HG03460 (cell line): ENCODE results near the gene CLTB.
"Not testable (repeated sequence)": the region's sequence is repeated elsewhere in the genome, so short reads cannot be mapped to it uniquely, and the experiment has no call there.

Experiments
- ATAC-seq: cut with Tn5 transposase; IDR thresholded peaks from one replicate; pipeline ENCODE4 v1.9.1; 2021; ENCODE audit not compliant: unreplicated experiment

CLTB gene

DNA sequence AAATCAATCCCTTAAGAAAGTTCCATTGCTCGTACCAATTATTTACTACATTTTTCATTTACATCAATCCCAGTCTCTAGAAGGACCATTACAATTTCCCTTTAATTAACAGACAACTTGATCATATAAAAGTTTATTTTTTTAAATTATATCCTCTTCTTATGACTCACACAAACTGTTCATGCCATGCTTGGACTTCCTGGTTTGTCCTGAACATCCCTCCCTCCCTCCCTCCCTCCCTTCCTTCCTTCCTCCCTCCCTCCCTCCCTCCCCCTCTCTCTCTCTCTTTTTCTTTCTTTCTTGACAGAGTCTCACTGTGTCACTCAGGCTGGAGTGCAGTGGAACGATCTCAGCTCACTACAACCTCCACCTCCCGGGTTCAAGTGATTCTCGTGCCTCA, 11.6 kb upstream of the CLTB start:
- ATAC-seq: no peak

DNA sequence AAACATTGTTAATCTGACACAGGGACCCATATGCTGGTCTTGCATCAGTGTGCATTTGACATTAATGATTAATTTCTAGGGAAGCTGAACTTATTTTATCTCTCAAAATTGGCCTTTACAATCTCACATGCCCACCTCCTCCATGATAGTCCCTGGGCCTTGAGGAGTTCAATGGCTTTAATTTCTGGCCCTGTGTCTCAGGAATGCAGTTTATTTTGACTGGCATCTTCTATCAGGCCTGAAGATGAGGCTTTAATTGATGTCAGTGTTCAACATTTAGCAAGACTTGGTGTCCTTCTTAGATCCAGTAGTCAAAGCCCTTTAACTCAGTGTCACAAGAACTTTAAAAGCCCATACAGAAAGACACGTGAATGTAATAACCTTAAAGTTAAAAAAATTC, 10.5 kb upstream of the CLTB start:
- no peak for ATAC-seq

DNA sequence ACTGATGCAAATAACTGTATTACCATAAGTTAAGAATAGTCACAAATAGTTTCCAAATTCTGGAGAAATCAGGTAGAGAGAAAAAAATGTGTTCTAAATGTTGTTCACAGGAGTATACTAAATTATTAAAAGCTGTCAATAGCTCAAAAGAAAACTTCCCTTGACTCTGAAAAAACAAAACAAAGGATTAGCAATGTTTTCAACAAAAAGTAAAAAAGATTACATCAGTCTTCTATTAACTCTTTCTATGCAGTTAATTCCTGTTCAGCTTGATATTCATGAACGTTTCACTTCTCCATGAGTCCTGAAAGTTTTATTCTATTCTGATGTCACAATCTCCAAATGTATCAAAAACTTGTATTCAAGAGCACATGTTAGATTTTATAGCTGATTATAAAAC, 9.5 kb upstream of the CLTB start:
- no peak for ATAC-seq

DNA sequence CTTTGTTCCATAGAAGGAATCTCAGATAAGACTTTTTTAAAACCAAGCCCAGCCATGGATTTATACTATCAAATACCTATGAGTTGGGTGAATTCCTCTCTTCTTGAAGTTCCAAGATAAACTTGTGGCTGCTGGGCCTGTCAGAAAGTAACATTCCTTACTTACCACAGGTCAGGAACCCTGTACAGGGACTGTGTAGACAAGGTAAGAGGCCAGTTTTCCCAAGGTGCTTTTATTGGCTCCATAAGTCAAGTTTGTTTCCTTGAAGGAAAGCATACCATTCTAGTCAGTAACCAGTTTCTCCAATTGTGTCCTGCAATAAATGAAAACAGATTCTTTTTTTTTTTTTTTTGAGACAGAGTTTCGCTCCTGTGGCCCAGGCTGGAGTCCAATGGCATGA, 8.8 kb upstream of the CLTB start:
- no peak for ATAC-seq

DNA sequence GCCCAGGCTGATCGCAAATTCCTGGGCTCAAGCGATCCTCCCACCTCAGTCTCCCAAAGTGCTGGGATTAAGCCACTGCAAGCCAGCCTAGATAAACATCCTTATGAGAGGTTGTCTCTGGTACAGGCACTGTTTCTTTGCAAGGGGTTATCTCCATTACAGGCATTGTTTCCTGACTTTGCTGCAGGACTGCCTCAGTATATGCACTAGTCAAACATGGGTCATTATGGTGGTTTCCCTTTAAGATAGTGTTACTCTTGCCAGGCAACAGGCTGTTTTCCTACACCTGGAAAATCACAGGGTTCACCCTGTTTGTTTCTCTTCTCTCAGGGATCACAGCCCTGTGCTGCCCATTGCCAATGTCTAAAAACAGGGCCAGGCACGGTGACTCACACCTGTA, 7.8 kb upstream of the CLTB start:
- ATAC-seq: no peak

DNA sequence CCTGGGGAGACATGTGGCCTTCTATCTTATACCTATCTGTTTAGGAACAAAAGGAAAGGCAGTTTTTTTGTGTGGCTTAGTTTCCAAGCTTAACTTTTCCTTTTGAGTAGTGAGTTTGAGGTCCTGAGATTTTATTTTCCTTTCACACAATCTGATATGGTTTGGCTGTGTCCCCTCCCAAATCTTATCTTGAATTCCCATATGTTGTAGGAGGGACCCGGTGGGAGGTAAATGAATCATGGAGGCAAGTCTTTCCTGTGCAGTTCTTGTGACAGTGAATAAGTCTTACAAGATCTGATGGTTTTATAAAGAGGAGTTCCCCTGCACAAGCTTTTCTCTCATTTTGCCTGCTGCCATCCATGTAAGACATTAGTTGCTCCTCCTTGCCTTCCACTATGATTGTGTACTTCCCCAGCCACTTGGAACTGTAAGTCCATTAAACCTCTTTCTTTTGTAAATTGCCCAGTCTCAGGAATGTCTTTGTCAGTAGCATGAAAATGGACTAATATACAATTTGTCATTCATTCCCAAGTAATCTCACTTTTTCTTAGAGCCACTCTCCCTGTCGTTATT, 4.7 kb upstream of the CLTB start:
- ATAC-seq: no peak

DNA sequence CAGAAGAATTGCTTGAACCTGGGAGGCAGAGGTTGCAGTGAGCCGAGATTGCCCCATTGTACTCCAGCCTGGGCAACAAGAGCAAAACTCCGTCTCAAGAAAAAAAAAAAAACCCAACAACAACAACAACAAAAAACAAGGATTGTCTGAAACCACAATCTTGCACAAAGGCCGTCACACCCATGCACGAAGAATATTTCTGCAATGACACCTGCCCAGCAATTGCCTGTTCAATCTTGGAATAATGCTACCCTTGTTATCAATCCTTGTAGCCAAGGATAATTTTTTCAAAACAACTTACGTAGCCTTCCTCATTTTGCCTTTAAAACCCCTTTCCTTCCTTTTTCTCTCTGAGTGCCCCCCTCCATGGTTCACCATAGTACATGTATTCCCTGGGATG, 3.7 kb upstream of the CLTB start:
- no peak for ATAC-seq

DNA sequence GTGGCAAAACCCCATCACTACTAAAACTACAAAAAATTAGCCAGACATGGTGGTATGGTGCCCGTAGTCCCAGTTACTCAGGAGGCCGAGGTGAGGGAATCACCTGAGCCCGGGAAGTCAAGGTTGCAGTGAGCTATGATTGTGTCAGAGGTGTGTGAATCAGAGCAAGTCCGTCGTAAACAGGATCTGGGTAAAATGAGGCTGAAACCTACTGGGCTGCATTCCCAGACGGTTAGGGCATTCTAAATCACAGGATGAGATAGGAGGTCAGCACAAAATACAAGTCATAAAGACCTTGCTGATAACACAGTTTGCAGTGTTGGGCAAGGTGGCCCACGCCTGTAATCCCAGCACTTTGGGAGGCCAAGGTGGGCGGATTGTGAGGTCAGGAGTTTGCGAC, 1.9 kb upstream of the CLTB start:
- ATAC-seq: no peak

DNA sequence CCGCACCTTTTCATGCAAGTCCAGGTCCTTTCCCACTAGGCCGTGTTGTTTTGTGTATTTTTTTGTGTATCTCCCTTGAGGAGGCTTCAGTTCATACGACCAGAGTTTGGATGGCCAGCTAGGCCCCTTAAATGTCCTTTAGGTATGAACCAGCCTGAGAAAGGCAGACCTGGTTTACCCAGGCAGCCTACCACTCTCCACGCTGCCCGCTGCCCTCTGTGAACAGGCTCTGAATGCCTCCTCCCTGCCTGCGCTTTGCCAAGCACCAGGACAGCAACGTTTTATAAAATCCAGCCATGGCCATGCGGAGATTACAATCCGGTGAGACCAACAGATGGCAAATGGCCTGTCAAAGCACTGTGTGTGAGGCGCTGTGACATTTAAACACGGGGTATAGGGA, 626 bp upstream of the CLTB start:
- no peak for ATAC-seq

DNA sequence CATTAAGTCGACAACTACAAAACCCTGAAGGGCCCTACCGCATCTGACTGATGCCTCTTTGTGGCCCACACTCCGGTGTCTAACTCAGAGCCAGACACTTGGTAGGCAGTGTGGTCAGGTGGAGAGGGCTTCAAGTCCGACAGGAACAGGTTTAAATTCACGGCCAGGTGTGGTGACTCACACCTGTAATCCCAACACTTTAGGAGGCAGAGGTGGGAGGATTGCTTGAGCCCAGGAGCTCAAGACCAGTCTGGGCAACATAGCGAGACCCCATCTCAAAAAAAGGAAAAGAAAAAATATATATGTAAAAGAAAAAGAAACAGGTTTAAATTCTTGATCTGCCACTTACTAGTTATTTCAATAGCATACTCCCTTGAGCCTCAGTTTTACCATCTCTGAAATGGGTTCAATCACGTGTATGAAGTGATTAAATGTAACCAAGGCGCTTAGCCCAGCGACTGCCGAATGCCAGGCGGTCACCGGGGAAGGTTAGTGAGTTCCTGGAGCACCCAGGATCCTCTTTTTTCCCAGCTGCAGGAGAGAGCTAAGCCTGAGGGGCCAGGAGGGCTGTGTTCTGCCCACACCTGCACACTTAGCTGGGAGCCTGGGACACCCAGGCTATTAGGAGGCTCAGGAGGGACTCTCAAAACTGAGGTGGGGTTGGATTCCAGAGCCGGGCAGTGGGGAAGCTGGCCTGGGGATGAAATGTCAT, 943 bp downstream of the CLTB start:
- ATAC-seq: no peak

DNA sequence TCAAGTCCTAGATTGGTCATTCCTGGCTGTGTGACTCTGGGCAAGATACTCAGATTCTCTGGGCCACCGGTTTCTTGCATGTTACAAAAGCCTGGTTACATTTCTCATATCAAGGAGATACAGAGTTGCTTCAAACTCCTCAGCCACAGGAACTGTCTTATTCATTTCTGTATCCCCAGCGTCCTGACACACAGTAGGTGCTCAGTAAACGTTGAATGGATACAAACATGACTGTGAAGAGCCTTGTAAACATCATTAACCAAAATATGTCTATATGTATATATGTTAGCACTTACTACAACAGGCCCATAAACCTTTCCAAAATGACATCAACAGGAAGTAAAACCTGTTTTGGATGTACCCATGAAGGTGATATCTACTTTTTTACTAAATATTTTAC, 1.6 kb downstream of the CLTB start:
- no peak for ATAC-seq

DNA sequence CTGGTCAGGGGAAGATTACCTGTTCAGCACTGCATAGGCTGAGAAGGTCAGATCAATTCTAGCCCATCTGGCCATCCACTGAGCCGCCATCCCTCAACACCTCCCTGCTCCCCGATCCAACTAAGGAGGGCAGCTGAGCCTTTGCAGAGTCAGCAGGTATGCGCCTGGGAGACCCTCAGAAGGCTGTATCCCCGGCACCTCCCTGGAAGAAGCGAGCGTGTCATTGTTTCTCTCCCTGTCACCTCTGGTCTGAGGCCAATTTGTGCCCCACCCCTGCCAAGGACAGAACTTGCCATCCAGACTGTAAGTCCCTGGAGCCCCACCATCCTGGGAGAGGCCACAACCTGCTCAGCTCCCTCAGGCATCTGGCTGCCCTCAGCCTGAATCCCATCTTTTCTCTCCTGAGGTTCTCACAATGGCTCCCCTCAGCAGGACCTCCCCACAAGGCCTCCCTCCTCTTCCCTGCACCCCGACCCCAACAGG, 2.6 kb downstream of the CLTB start:
- ATAC-seq: no peak

DNA sequence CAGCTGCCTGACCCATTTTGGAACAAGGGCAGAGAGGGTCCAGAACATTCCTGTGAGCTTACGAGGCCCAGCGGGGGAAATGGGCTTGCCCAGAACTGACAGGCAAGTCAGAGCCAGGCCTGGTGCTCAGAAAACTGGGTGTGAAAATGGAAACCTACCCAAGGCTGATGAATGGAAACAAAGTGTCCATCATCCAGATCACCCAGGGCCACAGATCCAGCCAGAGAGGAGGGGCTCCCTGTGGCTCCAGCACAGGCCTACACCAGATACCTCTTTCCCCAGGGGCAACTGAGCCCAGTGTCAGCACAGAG, 3.1 kb downstream of the CLTB start:
- ATAC-seq: no peak

DNA sequence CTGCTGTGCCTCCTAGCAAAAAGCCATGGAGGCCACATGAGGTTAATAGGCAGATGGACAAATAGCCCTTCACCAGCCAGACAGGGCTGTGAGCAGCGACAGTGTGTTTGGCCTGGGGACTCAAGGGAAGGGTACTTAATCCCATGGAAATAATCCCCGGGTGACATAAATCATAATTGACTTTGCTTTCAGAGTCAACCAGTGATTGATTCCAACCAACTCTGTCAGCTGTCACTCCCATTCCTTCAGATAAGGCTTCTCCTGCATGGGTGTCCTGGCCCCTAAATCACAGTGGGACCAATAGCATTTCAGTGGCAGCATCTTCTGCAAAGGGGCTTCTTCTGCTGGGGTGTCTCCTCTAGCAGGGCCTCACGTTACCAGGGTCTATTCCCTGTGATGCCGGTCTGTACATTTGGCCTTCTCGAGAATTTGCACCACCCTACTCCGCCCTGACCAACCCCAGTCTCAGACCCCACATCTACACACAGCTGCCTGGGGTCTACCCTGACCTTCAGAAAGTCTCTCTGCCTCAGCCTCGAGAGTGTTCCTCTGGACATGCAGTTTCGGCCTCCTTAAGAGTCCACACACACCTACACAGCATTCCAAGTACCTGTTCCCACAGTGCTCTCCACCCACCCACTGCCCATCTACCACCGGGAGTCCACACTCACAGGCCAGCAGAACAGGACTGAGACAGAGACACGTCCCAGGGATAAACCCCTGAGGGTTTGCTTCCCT, 3.7 kb downstream of the CLTB start:
- no peak for ATAC-seq

DNA sequence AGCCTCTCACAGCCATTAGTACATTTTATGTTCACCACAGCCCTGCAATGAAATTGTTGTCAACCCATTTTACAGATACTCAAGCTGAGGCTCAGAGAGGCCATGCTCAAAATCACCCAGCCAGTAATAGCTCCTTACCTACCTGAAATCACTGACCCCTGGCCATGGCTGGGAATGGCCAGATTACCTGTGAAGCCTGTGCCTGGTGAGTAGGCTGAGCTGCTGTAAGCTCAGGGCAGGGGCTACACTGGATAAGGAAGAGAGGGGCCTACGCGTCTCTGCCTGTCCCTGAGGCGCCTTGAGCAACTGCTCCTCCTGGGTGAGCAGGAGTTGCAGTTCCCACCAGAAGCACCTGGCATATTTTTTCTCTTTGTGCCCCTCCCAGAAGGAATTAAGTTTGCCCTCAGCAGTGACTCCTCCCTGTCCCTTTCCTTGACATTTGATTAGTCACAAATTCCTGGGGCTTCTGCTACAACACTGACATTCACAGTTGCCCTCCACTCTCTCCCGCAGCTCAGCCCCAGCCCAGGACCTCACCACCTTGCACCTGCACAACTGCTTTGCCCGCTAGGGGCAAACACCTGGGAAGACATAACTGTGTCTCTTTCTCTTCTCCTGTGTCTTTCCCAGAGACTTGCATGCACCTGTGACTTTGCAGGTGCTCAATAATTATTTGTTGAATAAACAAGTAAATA, 5.7 kb downstream of the CLTB start:
- ATAC-seq: no peak

DNA sequence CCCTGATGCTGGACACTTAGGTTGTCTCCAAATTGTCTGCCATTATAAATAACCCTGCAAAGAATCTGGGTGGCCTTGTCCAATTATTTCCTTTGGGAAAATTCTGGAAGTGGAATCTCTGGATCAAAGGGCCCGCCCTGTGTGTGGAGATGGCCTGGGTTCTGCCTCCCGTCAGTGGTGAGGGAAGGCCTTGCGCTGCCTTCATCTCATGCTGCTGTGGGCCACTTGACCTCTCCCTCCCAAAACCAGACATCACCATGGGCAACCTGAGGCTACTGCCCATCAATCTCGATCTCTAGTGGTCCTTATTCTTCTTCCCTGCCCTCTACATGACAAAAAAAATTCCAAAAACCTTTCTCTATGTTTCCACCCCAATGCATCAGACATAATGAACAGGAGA, 6.6 kb downstream of the CLTB start:
- ATAC-seq: no peak

DNA sequence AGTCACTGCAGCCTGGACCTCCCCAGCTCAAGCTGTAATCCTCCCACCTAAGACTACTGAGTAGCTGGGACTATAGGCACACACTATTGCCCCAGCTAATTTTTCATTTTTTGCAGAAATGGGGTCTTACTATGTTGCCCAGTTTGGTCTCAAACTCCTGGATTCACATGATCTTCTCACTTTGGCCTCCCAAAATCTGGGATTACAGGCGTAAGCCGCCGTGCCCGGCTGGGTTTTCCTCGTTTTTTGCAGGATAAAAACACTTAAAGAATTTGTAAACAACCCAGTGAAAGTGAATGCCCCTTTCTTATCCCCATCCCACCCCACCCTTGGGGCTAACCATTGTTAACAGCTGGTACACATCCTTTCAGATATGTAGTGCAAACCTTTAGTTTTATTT, 7.7 kb downstream of the CLTB start:
- ATAC-seq: no peak

DNA sequence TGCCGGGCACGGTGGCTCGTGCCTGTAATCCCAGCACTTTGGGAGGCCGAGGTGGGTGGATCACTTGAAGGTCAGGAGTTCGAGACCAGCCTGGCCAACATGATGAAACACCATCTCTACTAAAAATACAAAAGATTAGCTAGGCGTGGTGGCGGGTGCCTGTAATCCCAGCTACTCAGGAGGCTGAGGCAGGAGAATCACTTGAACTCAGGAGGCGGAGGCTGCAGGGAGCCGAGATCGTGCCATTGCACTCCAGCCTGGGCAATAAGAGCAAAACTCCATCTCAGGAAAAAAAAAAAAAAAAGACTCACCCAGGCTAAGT, 8.1 kb downstream of the CLTB start:
- not testable (repeated sequence) for ATAC-seq

DNA sequence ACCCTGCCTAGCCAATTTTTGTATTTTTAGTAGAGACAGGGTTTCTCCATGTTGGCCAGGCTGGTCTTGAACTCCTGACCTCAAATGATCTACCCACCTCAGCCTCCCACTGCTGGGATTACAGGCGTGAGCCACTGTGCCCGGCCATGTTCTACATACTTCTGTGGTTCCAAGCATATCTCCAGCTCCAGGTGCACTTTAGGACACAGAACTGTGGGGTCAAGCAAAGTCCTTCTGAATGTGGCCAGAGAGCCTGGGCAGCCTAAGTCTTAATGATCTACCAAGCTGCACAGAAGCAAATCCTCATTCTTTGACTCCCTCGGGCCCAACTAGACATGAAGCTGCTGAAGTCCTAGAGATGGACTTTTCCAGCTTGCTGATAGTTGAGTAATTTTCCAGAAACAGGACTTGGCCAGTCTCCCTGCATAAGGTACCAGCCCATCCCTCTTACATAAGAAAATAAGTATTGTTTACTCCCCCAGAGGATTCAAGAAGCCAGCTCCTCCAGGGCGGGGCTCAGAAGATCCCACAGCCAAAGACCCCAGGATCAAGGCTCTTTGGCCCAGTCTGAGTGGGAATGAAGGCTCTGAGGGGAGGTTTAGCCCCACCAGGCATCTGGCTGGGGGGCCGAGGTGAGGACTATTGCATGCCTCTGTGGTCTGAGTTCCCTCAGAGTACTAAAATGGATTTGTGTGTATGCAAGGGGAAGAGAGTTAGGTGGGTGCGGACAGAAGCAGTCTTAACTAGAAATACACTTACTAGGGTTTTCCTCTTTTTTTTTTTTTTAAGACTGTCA, 8.7 kb downstream of the CLTB start:
- no peak for ATAC-seq

DNA sequence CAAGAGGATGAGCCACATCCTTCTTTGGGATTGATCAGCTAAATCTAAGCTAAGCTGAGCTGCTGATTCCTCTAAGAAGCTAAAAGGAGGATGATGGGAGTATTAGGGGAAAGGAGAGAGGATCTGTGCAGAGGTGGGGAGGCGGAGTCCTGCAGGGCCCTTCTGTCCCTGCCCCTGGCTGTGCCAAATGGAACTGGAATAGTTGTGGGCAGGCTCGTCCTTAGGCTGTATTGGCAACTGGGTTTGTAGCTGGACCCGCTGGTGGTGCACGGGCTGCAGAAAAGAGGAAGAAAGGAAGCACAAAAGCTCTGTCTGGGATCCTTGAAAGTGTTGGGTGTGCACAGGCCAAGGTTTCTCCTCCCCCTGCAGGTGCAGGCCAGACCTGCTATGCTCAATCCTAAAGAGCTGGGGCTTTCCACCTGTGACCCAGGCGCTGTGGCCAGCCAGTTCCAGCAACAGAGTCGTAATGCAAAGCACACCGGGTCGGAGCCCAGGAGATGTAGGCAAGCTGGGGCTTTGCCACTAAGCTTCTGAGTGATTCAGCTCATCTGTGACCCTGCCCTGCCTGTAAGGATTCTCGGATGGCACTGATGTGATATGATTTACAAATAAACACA, 9.8 kb downstream of the CLTB start:
- ATAC-seq: no peak
